Measurements from ENCODE around the gene NABP1. TPM values are rescaled to one million over a fixed set of nuclear protein-coding genes. Genes with fewer than 3 reads are reported as not detected.

The NABP1 gene
- total and polyA plus RNA-seq, 2 donors = 26.9 to 68.4 TPM

DNA sequence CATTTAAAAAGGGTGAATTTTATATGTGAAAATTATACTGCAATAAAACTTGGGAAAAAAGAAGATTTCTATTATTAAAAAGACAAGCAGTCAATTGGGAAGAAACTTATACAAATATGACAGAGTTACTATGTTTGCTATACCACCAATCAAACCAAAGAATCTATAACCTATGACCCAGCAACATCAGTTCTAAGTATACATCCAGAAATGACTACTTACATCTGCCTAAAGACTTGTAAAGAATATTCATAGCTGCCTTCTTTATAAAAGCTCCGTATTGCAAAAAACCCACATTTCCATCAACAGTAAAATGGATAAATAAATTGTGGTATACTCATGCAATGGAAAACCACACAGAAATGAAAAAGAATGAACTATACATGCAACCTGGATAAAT is 32.9 kb upstream of the NABP1 start:
- no peaks in the 10 kb centered on the region for H3K9me3 ChIP-seq (ENCODE audit: control insufficient read depth in 2 of 2, insufficient read depth in 1 of 2, low read length in 1 of 2)
- 99% methylated on average over 1 of the region's 1 CpG for WGBS
- no peak overlapping the region for H3K4me3 ChIP-seq (ENCODE audit: low read length in 2 of 2)
- DNase-seq (ENCODE audit: low read depth in 6 of 9, low spot score in 9 of 9) = no peak
- H3K4me1 ChIP-seq (ENCODE audit: control insufficient read depth in 2 of 2, insufficient read depth in 2 of 2, low read length in 2 of 2) = peaks cover 0 to 3% of the 10 kb centered on the region in 2 donors
- no peaks in the 10 kb centered on the region for H3K27me3 ChIP-seq (ENCODE audit: control insufficient read depth in 2 of 2, insufficient read depth in 1 of 2, low read length in 1 of 2)
- H3K27ac ChIP-seq (ENCODE audit: low read depth in 1 of 2, low read length in 1 of 2) = no peak overlapping the region
- no peaks in the 10 kb centered on the region for H3K36me3 ChIP-seq (ENCODE audit: control insufficient read depth in 2 of 2, insufficient read depth in 2 of 2, low read length in 1 of 2)

DNA sequence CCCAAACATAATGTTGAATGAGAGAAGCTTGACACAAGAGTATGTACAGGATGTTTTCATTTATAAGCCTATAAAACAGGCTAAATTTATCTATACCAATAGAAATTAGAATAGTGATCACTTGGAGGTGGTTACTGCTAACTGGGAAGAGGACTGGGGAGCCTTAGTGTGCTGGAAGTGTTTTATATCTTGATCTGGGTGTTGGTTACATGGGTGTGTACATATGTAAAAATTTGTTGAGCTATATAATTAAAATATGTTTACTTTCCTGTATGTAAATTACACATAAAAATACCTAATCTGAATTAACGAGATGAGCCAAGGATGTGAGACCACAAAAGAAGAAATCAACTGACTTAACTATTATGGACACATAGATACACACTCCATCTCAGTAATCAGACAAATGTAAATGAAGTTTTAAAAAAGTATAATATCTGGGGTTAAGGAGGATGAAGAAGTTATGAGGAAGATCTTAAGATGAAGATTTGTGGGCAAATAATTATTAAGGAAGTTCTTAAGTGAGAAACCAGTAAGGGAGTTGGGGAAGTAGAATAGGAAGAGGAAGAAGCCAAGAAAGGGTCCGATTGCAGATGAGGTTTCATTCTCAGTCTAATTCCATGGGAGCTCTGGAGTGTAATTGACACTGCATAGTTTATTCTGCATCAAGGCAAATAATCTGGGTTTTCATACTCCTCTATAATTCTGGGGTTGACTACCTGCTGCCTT is 32.3 kb upstream of the NABP1 start:
- WGBS = 49% methylated on average over 2 of the region's 2 CpGs
- H3K36me3 ChIP-seq (ENCODE audit: control insufficient read depth in 2 of 2, insufficient read depth in 2 of 2, low read length in 1 of 2) = no peaks in the 10 kb centered on the region
- no peak overlapping the region for H3K27ac ChIP-seq (ENCODE audit: low read depth in 1 of 2, low read length in 1 of 2)
- no peak overlapping the region for H3K4me3 ChIP-seq (ENCODE audit: low read length in 2 of 2)
- H3K27me3 ChIP-seq (ENCODE audit: control insufficient read depth in 2 of 2, insufficient read depth in 1 of 2, low read length in 1 of 2) = no peaks in the 10 kb centered on the region
- no peak for DNase-seq (ENCODE audit: low read depth in 6 of 9, low spot score in 9 of 9)
- no peaks in the 10 kb centered on the region for H3K9me3 ChIP-seq (ENCODE audit: control insufficient read depth in 2 of 2, insufficient read depth in 1 of 2, low read length in 1 of 2)
- H3K4me1 ChIP-seq (ENCODE audit: control insufficient read depth in 2 of 2, insufficient read depth in 2 of 2, low read length in 2 of 2) = no peaks in the 10 kb centered on the region

DNA sequence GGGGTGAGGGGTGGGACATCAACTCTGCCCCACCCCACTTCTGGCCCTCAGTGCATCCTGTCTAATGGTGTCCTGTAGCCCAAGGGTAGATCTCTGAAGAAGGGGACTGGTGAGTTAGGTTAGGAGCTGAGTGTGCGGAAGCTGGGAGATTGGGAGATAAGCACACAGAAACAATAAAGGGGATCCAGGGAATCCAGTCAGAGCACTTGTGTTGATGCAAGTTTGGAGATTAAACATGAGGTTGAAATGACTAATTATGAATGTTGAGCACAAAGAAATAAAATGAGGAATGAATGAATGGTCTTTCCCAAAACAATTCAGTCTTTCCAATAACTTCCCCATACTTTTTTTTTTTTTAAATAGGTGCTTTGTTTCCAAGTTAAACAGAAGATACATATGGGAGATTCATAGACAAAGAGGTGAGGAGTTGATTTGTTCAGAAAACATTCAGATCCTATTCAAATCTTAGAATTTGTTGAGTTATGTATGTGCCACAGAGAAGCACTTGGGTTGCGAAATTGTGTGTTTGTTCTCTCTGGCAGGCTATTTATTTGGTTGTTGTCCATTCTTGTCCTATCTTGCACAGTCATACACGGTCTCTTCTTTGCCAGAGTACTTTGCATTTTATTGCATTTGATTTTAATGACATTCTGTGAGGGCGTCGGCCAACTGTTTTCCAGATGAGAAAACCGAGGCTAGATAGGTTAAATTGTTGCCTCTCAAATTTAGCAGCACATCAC is 31.6 kb upstream of the NABP1 start:
- no peak overlapping the region for H3K27ac ChIP-seq (ENCODE audit: low read depth in 1 of 2, low read length in 1 of 2)
- H3K36me3 ChIP-seq (ENCODE audit: control insufficient read depth in 2 of 2, insufficient read depth in 2 of 2, low read length in 1 of 2) = no peaks in the 10 kb centered on the region
- WGBS = 98% methylated on average over 6 of the region's 6 CpGs
- no peaks in the 10 kb centered on the region for H3K4me1 ChIP-seq (ENCODE audit: control insufficient read depth in 2 of 2, insufficient read depth in 2 of 2, low read length in 2 of 2)
- no peaks in the 10 kb centered on the region for H3K27me3 ChIP-seq (ENCODE audit: control insufficient read depth in 2 of 2, insufficient read depth in 1 of 2, low read length in 1 of 2)
- no peaks in the 10 kb centered on the region for H3K9me3 ChIP-seq (ENCODE audit: control insufficient read depth in 2 of 2, insufficient read depth in 1 of 2, low read length in 1 of 2)
- H3K4me3 ChIP-seq (ENCODE audit: low read length in 2 of 2) = no peak overlapping the region
- no peak for DNase-seq (ENCODE audit: low read depth in 6 of 9, low spot score in 9 of 9)

DNA sequence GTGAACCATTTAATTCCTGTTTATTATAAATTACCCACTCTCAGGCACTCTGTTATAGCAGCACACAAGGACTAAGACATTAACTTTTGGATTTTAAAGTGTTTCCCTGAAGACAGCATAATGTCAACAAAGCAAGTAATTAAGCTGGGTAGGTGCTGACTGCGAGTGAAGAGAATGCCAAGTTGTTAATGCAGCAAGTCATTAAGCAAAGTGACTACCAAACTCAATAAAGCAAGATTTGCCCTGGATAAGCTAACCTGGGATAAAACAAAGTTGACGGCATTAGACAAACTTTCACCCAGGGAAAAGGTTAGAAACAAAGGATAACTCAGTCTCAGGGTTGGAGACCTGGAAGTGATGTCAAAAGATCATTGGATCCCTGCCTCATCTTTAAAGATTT is 28.4 kb upstream of the NABP1 start:
- Histone ChIP-seq H3K36me3 (ENCODE audit: control insufficient read depth in 2 of 2, insufficient read depth in 2 of 2, low read length in 1 of 2) (no peaks in the 10 kb centered on the region), H3K27me3 (ENCODE audit: control insufficient read depth in 2 of 2, insufficient read depth in 1 of 2, low read length in 1 of 2) (no peaks in the 10 kb centered on the region), H3K27ac (ENCODE audit: low read depth in 1 of 2, low read length in 1 of 2) (no peak overlapping the region), H3K4me3 (ENCODE audit: low read length in 2 of 2) (no peak overlapping the region), H3K9me3 (ENCODE audit: control insufficient read depth in 2 of 2, insufficient read depth in 1 of 2, low read length in 1 of 2) (no peaks in the 10 kb centered on the region), H3K4me1 (ENCODE audit: control insufficient read depth in 2 of 2, insufficient read depth in 2 of 2, low read length in 2 of 2) (no peaks in the 10 kb centered on the region)
- no peak for DNase-seq (ENCODE audit: low read depth in 6 of 9, low spot score in 9 of 9)
- WGBS = over 99% methylated on average over 2 of the region's 2 CpGs

DNA sequence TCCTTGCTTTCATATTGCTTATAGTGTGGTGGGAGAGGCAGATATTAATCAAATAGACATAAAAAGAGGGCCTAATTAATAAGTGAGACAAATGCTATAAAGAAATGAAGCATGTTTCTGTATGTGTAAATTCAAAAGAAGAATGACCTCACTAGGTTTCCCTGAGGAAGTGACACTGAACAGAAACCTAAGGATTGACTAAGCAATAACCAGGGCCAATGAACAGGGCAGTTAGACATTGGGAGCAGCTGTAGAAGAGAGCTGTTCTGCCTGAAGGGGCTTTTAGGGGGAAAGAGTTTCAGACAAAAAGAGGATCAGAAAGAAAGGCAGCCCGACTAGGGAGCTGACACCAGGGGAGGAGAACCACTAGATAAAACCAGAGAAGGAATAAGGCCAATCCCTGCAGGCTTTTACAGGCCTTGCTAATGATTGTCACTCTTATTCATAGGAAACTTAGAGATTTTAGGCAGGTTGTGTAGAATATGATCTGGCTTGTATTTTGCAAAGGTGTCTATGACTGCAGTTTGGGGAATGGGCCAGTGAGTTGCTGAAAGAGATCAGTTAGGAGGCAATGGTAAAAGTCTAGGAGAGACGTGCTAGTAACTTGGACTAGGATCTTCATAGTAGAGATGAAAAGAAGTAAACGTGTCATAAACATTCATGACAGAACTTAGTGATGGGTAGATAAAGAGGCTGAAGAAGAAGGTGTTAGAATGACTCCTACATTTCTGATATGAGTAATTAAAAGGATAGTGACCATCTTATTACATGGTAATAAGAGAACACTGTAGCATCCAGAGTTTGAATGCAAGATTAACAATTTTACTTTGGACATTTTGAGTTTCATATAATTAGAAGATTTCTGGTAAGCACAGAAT is 26.8 kb upstream of the NABP1 start:
- no peak for DNase-seq (ENCODE audit: low read depth in 6 of 9, low spot score in 9 of 9)
- Histone ChIP-seq H3K4me3 (ENCODE audit: low read length in 2 of 2) (no peak overlapping the region), H3K36me3 (ENCODE audit: control insufficient read depth in 2 of 2, insufficient read depth in 2 of 2, low read length in 1 of 2) (no peaks in the 10 kb centered on the region), H3K27me3 (ENCODE audit: control insufficient read depth in 2 of 2, insufficient read depth in 1 of 2, low read length in 1 of 2) (no peaks in the 10 kb centered on the region), H3K27ac (ENCODE audit: low read depth in 1 of 2, low read length in 1 of 2) (no peak overlapping the region), H3K4me1 (ENCODE audit: control insufficient read depth in 2 of 2, insufficient read depth in 2 of 2, low read length in 2 of 2) (no peaks in the 10 kb centered on the region), H3K9me3 (ENCODE audit: control insufficient read depth in 2 of 2, insufficient read depth in 1 of 2, low read length in 1 of 2) (no peaks in the 10 kb centered on the region)
- 92% methylated on average over 3 of the region's 3 CpGs for WGBS

DNA sequence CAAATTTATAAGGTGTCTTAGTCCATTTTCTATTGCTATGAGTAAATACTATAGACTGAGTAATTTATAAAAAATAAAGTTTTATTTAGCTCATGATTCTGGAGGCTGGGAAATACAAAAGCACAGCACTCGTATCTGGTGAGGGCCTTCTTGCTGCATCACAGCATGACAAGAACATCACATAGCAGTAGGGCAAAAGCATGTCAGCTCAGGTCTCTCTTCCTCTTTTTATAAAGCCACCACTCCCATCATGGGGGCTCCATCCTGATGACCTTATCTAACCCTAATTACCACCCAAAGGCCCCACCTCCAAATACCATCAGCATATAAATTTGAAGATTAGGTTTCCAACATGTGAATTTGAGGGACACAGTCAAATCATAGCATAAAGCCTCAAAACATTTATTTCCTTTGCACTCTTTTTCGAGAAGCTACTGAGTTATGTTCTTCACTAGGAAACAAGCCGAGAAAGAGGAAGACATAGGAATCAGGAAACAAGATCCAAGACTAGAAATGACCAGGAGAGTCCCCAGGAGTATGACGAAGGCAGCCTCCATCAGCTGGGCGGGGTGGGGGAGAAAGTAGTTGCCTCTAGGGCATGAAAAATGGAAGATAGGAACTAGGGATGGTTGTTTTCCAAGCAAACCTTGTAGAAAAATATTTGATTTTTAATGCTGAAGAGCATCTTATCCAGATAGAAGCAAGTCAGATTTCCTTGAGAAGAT is 24.1 kb upstream of the NABP1 start:
- no peaks in the 10 kb centered on the region for H3K9me3 ChIP-seq (ENCODE audit: control insufficient read depth in 2 of 2, insufficient read depth in 1 of 2, low read length in 1 of 2)
- DNase-seq (ENCODE audit: low read depth in 6 of 9, low spot score in 9 of 9) = no peak
- H3K36me3 ChIP-seq (ENCODE audit: control insufficient read depth in 2 of 2, insufficient read depth in 2 of 2, low read length in 1 of 2) = no peaks in the 10 kb centered on the region
- no peaks in the 10 kb centered on the region for H3K4me1 ChIP-seq (ENCODE audit: control insufficient read depth in 2 of 2, insufficient read depth in 2 of 2, low read length in 2 of 2)
- no peaks in the 10 kb centered on the region for H3K27me3 ChIP-seq (ENCODE audit: control insufficient read depth in 2 of 2, insufficient read depth in 1 of 2, low read length in 1 of 2)
- no peak overlapping the region for H3K4me3 ChIP-seq (ENCODE audit: low read length in 2 of 2)
- 96% methylated on average over 5 of the region's 5 CpGs for WGBS
- H3K27ac ChIP-seq (ENCODE audit: low read depth in 1 of 2, low read length in 1 of 2) = no peak overlapping the region

DNA sequence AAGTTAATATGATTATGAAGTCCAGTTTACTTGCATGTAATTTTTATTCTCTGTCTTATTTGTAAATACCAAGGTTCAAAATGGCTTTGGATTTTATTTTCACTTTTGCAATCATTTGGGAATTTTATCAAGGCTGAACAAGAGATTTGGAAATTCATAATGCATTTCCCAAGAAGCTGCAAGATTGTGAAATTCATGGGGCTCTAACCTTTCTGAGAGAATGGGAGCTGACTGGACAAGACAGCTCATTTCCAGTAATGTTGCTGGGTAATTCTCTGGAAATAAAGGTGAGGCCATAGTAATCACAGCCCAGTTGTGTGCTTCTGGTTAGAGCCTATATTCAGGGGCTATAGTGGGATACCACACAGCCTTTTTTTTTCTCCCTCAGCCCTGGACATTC is 21.5 kb upstream of the NABP1 start:
- Histone ChIP-seq H3K27ac (ENCODE audit: low read depth in 1 of 2, low read length in 1 of 2) (no peak overlapping the region), H3K27me3 (ENCODE audit: control insufficient read depth in 2 of 2, insufficient read depth in 1 of 2, low read length in 1 of 2) (no peaks in the 10 kb centered on the region), H3K9me3 (ENCODE audit: control insufficient read depth in 2 of 2, insufficient read depth in 1 of 2, low read length in 1 of 2) (no peaks in the 10 kb centered on the region), H3K4me3 (ENCODE audit: low read length in 2 of 2) (no peak overlapping the region), H3K36me3 (ENCODE audit: control insufficient read depth in 2 of 2, insufficient read depth in 2 of 2, low read length in 1 of 2) (no peaks in the 10 kb centered on the region), H3K4me1 (ENCODE audit: control insufficient read depth in 2 of 2, insufficient read depth in 2 of 2, low read length in 2 of 2) (no peaks in the 10 kb centered on the region)
- no peak for DNase-seq (ENCODE audit: low read depth in 6 of 9, low spot score in 9 of 9)

DNA sequence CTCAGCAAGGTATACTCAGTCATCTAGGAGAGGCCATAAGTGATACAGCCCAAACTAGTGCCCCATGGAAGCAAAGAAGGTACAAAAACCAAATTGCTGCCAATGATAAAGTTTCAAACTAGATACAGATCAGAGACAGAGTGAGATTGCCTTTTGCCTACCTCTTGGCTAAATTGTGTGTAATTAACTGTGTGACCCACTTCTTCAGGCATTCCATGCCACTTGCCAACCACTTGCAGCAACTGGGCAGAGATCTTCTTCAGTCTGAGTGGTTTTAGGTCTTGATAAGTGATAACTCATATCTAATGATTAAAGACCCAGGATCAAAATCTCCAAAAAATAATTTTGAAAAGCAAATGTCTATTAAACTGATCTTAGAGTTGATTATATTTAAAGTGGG is 21.1 kb upstream of the NABP1 start:
- no peak for DNase-seq (ENCODE audit: low read depth in 6 of 9, low spot score in 9 of 9)
- no peak overlapping the region for H3K4me3 ChIP-seq (ENCODE audit: low read length in 2 of 2)
- no peaks in the 10 kb centered on the region for H3K36me3 ChIP-seq (ENCODE audit: control insufficient read depth in 2 of 2, insufficient read depth in 2 of 2, low read length in 1 of 2)
- no peaks in the 10 kb centered on the region for H3K4me1 ChIP-seq (ENCODE audit: control insufficient read depth in 2 of 2, insufficient read depth in 2 of 2, low read length in 2 of 2)
- no peak overlapping the region for H3K27ac ChIP-seq (ENCODE audit: low read depth in 1 of 2, low read length in 1 of 2)
- no peaks in the 10 kb centered on the region for H3K27me3 ChIP-seq (ENCODE audit: control insufficient read depth in 2 of 2, insufficient read depth in 1 of 2, low read length in 1 of 2)
- no peaks in the 10 kb centered on the region for H3K9me3 ChIP-seq (ENCODE audit: control insufficient read depth in 2 of 2, insufficient read depth in 1 of 2, low read length in 1 of 2)

All from thymus (tissue), 11 donors.